Measurements from ENCODE around the gene NPTX1. TPM values are rescaled to one million over a fixed set of nuclear protein-coding genes. Genes with fewer than 3 reads are reported as not detected.

The NPTX1 gene
- polyA plus RNA-seq, 2 of the 4 experiments (the other 2 are of a cell fraction) = 43.6 to 109 TPM

GRCh38 chr17:80444644-80444979 lies 31.8 kb downstream of the NPTX1 start (continued):
- no peak for TF ChIP-seq RNF2 (IDR thresholded peaks at IDR 0.05; ENCODE audit: borderline replicate concordance, low read depth)
- TF ChIP-seq POLR2AphosphoS2 (conservative IDR thresholded peaks at IDR 0.05; ENCODE audit: low read length) = no peak
- TF ChIP-seq MAZ (IDR thresholded peaks at IDR 0.05; ENCODE audit: borderline replicate concordance, low read depth, low read length) = no peak
- no peak for TF ChIP-seq POLR2A (IDR thresholded peaks at IDR 0.05; ENCODE audit: low read length)
- TF ChIP-seq HEYL (CRISPR knock-in tag; IDR thresholded peaks at IDR 0.05) = no peak

- ChIA-PET CTCF (interaction anchor here (0.9 to 1.4 kb wide), 3 partner anchors 11 to 17 kb away, joined by 3 to 5 read pairs (median 4); no protein-coding TSS in a partner anchor), POLR2A (interaction anchor here (1.8 kb wide), 1 partner anchor 11 kb away, joined by 18 read pairs; no protein-coding TSS in a partner anchor)
- FAIRE-seq = no peak
- Histone ChIP-seq H3K4me1 (peaks cover 6% of the 10 kb centered on the region; the same call in 1 of the 3 replicates), H3K9me3 (no peaks in the 10 kb centered on the region), H3K27ac (no peak overlapping the region), H3K4me3 (no peak overlapping the region), H3K4me2 (no peak overlapping the region)
- WGBS (ENCODE audit: missing lambda C conversion rate) = 52% methylated on average over 29 of the region's 31 CpGs
- TF ChIP-seq RFX5 (IDR thresholded peaks at IDR 0.05) (no peak), ZFP36 (IDR thresholded peaks at IDR 0.05; ENCODE audit: borderline replicate concordance, partially characterized antibody) (no peak), NPAS2 (CRISPR knock-in tag; IDR thresholded peaks at IDR 0.05; ENCODE audit: borderline replicate concordance) (no peak), KDM1A (IDR thresholded peaks at IDR 0.05; ENCODE audit: low read depth) (no peak), HMGXB4 (CRISPR knock-in tag; IDR thresholded peaks at IDR 0.05; ENCODE audit: borderline replicate concordance) (no peak), ELK1 (IDR thresholded peaks at IDR 0.05; ENCODE audit: low read depth, low read length) (no peak), ZNF302 (CRISPR knock-in tag; IDR thresholded peaks at IDR 0.05) (no peak), GATA3 (IDR thresholded peaks at IDR 0.05; ENCODE audit: borderline replicate concordance) (no peak), TFCP2L1 (CRISPR knock-in tag; IDR thresholded peaks at IDR 0.05) (no peak), HOXB5 (CRISPR knock-in tag; IDR thresholded peaks at IDR 0.05) (no peak), E2F6 (IDR thresholded peaks at IDR 0.05; ENCODE audit: borderline replicate concordance, low read depth) (no peak), CHD2 (IDR thresholded peaks at IDR 0.05; ENCODE audit: low read length, partially characterized antibody) (no peak), EHF (CRISPR knock-in tag; IDR thresholded peaks at IDR 0.05) (no peak), HES2 (IDR thresholded peaks at IDR 0.05) (no peak), KDM5A (IDR thresholded peaks at IDR 0.05) (no peak)
- no peak for DNase-seq (ENCODE audit: low read depth in 1 of 2, low spot score in 1 of 2)
- ATAC-seq = no peak
These were observed 32.3 kb downstream of the NPTX1 start for GRCh38 chr17:80443916-80444643.

GRCh38 chr17:80443498-80443897 lies 32.9 kb downstream of the NPTX1 start:
- no peak for DNase-seq (ENCODE audit: low read depth in 1 of 2, low spot score in 1 of 2)
- no peak overlapping the region for H3K4me2 ChIP-seq
- H3K27ac ChIP-seq = no peak overlapping the region
- POLR2A ChIA-PET = interaction anchor here (1.8 kb wide), 1 partner anchor 11 kb away, joined by 18 read pairs; no protein-coding TSS in a partner anchor
- no peak overlapping the region for H3K4me3 ChIP-seq
- WGBS (ENCODE audit: missing lambda C conversion rate) = 32% methylated on average over 10 of the region's 12 CpGs
- peaks cover 6% of the 10 kb centered on the region; the same call in 1 of the 3 replicates for H3K4me1 ChIP-seq
- CTCF ChIA-PET = interaction anchor here (2.3 to 8.3 kb wide), 2 partner anchors 15 to 18 kb away, joined by 5 to 85 read pairs; no protein-coding TSS in a partner anchor
- TF ChIP-seq ZFP36 (IDR thresholded peaks at IDR 0.05; ENCODE audit: borderline replicate concordance, partially characterized antibody) = peak; percentile 10
- no peak for TF ChIP-seq POLR2AphosphoS2 (conservative IDR thresholded peaks at IDR 0.05; ENCODE audit: low read length)
- TF ChIP-seq ELK1 (IDR thresholded peaks at IDR 0.05; ENCODE audit: low read depth, low read length) = no peak
- ATAC-seq = 0 out of 6 replicates have a peak, but pooled peaks of 1 of the 2 experiments have one; percentile 11
- FAIRE-seq = no peak
- H3K9me3 ChIP-seq = no peaks in the 10 kb centered on the region
